H4 (cell line): Measurements from ENCODE around the gene IL32. TPM values are rescaled to one million over a fixed set of nuclear protein-coding genes. Genes with fewer than 3 reads are reported as not detected.

Source experiments
- DNase-seq: peaks from one replicate; pipeline ENCODE4 v3.0.0-alpha.2; 2015; ENCODE audit warnings: low spot score
- total RNA-seq: library from RNA; depleted of rRNA; stranded (reverse); fragments of >200 nt; shearing (Covaris generic); gene quantifications from 2 replicates; pipeline ENCODE4 v1.2.3, GENCODE V29; 2014; rRNA removed

Gene IL32, protein sequence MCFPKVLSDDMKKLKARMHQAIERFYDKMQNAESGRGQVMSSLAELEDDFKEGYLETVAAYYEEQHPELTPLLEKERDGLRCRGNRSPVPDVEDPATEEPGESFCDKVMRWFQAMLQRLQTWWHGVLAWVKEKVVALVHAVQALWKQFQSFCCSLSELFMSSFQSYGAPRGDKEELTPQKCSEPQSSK
- 15.8 and 24.1 TPM in 2 replicates for total RNA-seq

DNA sequence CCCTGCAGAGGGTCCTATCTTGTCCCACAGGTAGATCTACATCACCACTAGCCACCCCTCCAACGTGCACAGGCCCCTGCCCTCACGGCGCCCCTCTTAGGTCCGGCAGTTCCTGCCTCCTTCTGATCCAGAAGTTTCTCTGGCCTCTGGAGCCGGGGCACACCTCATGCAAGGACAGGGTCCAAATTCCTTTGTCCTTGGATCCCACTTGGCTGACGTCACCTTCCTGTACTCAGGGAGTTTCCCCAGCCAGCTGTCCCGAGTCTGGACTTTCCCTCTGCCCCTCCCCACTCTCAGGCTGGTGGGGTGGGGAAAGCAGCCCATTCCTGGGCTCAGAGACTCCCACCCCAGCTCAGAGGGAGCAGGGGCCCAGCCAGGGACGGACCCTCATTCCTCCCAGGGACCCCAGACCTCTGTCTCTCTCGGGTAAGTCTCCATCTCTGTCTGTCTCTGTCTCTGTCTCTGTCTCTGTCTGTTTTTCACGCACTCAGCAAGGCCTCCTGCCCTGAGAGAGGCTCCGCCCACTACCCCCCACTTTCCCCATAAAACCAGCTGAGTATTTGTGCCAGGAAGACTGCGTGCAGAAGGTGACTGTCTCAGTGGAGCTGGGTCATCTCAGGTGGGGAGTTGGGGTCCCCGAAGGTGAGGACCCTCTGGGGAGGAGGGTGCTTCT lies at the start of gene IL32:
TSS of gene IL32 (plus strand) at position 572 of the 673 bp plus-strand sequence. CDS start 172 bp downstream, outside the sequence.
- DNase-seq = peak; percentile 69

DNA sequence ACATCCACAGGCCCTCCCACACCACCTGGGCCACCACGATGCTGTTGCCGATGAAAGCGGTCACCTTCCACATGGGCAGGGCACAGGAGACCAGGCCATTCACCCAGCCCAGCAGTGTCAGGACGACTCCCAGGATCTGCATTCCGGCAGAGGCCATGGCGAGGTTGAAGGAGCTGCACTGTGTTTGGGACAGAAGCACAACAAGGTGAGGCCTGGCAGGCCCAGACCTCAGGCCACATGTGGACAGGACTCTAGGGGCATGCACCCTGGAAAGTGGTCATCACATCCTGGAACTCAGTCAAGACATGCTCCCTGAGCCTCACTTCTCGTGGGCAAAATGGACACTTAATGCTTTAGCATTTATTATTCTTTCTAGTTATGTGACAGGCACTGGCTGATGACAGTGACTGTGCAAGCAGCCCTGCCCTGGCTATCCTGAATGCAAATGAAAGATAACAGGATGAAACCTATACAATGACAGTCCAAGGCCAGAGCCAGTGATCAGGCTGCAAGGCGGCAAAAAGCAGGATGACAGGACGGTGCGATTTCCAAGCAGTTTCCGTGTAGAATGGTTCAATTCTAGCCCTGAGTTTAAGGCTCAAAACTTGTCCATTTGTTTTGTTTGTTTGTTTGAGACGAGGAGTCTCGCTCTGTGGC lies 49.4 kb upstream of the IL32 start:
- DNase-seq = no peak

DNA sequence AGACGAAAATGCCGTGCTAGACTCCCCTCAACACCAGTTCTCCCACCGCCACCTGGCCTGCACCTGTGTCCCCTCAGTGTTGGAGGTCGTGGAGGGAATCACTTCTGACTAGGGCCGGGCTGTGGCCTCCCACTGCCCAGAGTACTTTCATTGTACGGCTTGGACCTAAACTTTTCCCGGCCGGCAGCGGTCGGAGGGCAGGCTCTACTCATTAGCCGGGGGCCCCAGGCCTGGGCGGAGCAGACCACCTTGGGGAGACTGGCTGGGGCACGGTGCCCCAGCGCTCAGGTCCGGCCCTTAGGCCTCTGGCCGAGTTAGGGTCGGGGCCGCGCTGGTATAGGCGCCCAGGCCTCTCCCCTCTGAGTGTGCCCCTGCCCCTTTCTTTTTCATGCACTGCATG lies 48.1 kb upstream of the IL32 start:
- no peak for DNase-seq

DNA sequence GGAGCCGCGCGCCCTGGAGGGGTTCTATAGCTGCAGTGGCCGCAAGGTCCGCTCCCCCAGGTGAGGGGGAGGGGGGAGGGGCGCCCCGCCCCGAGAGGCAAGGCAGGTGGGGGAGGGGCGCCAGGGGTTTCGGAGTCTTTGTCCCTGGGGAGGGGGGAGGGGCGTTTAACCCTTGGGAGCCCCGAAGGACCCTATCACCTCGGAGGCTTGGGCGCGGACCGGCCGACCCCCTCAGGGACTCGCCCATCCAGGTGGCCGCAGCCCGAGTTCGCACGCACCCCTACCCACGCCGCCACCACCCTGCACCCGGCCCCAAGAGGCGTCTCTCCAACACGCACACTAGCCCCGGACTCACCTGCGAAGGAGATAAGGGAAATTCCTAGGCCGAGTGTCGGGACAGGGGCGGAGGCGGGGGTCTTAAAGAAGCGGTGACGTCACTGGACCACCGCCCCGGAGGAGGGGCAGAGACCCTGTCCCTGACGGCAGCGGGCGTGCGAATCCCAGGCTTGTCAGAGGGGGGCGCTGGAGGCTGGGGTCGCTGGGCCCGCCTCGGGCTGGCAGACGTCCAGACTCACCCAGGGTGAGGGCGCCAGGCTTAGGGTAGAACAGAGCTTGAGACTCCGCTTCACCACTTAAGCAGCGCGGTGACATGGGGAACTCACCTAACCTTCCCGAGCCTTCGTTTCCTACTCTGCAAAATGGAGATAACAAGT lies 47.5 kb upstream of the IL32 start, which contains the start of gene CLDN6:
TSS of gene CLDN6 (minus strand) at position 390 of the 713 bp plus-strand sequence. CDS start 2,162 bp downstream, outside the sequence.
- DNase-seq = no peak

DNA sequence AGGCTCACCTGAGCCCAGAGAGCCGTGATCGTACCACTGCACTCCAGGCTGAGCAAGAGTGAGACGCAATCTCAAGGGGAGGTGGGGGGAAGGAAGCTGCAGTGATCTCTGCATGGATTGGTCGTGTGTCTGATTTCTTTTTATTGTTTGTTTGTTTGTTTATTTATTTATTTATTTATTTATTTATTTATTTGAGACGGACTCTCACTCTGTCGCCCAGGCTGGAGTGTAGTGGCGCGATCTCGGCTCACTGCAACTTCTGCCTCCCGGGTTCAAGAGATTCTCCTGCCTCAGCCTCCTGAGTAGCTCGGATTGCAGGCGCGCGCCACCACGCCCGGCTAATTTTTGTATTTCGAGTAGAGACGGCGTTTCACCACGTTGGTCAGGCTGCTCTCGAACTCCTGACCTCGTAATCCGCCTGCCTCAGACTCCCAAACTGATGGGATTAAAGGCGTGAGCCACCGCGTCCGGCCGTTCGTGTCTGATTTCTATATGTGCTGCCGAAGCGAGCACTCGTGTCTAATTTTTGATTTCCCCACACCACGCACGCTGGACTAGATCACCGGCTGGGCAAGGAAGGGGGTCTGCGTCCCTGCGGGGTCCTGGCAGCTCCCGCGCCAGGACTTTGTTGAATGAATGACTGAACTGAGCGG lies 45.7 kb upstream of the IL32 start:
- no peak for DNase-seq

DNA sequence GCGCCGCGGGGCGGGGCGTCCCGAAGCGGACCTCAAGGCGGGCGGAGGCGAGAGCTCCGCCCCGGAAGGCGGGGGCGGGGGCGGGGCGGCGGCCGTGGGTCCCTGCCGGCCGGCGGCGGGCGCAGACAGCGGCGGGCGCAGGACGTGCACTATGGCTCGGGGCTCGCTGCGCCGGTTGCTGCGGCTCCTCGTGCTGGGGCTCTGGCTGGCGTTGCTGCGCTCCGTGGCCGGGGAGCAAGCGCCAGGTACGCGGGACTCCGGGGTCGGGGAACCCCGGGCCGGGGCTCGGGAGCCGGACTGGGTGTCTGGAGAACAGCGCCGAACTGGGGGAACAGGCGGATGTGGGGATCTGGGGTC lies 45.2 kb upstream of the IL32 start, which contains the start of gene TNFRSF12A:
TSS of gene TNFRSF12A (plus strand) at position 122 of the 357 bp plus-strand sequence. CDS start at position 152, 30 bp downstream.
- DNase-seq = peak; percentile 63

DNA sequence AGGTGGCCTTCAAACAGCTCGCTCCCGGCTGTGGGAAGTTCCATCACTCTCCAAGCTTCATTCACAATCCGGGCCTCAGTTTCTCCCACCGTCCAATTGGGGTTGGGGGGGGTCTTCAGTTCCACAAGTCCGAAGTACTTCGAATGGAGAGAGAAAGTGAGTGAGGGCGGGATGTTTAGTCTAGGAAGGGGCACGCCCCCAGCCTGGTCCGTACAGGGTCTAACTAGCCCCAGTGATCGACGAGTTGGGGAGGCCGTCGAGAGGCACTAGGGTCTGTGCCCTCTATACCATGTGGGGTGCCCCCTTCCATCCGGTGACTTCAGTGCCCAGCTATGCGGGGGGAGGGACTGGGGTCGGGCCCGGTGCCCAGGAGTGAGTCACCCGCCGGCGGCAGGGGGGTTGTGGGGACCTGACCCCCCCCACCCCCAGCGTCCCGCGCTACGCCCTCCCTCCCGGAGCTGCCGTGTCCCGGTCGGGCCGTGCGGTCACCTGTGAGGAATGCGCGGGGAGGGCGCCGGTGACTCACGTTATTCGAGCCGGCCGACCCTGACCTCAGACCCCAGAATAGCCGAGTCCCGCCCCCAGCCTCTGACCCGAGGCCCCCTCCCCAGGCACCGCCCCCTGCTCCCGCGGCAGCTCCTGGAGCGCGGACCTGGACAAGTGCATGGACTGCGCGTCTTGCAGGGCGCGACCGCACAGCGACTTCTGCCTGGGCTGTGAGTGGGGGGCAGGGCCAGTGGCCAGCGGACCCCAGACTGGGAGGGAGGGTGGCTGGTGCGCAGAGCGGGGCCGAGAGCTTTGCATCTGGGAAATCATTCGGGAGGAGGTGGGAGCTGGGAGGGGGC lies 44.6 kb upstream of the IL32 start:
- peak; percentile 89 for DNase-seq

DNA sequence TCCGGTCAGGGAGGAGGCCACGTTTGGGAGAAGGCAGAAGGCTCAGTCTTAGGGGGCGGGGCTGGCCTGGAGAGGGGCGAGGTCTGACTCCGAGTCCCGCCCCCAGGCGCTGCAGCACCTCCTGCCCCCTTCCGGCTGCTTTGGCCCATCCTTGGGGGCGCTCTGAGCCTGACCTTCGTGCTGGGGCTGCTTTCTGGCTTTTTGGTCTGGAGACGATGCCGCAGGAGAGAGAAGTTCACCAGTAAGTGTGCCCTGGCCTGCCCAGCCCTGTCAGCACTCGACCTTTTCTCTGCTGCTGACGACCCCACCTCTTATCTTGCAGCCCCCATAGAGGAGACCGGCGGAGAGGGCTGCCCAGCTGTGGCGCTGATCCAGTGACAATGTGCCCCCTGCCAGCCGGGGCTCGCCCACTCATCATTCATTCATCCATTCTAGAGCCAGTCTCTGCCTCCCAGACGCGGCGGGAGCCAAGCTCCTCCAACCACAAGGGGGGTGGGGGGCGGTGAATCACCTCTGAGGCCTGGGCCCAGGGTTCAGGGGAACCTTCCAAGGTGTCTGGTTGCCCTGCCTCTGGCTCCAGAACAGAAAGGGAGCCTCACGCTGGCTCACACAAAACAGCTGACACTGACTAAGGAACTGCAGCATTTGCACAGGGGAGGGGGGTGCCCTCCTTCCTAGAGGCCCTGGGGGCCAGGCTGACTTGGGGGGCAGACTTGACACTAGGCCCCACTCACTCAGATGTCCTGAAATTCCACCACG lies 43.8 kb upstream of the IL32 start:
- DNase-seq = peak; percentile 85

DNA sequence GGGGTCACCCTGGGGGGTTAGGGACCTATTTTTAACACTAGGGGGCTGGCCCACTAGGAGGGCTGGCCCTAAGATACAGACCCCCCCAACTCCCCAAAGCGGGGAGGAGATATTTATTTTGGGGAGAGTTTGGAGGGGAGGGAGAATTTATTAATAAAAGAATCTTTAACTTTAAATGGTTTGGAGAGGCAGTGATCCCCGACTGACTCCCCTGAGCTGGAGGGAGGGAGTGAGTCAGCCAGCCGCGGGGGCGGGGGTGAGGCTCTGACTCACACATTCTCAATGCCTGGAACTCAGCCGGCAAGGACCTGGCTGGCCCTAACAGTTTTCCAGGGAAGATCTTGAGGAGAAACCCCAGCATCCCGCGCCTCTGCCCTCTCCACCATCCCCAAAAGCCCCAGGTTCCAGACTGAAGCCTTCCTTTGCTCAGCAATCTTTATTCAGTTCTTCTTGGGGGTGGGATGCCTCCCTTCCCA lies 43.2 kb upstream of the IL32 start:
- DNase-seq = peak; percentile 92

DNA sequence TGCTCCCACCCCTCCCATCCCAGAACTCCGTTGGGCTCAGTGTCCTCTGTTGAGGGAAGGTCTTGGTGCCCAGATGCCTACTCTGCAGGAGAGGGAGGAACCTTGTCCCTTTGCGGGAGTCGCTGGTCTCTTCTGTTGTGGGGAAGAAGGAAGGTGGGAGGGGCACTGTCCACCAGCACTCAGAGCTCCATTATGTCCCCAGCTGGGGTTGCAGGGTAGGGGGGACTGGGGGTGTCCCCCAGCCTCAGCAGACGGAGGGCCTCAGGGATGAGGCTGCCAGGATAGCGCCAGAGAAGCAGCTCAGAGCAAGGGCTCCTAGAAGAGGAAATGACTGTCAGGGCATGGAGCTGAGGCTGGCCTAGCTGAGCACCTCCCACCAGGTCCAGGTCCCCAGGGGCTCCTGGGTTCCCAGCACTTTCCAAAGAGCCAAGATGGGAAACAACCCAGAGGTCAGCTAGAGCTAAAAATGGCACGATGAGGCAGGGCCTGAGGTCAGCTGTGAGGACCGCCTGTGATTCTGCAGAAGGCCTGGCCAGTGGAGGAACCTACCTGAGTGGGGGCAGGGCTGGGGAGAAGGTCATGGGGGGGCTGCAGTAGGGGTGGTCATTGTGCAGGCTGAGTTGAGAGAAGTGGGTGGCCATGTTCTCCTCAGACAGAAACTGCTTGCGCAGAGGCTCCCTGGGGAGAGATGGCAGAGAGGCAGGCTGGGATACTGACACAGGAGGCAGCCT lies 42.6 kb upstream of the IL32 start:
- DNase-seq = peak; percentile 39

DNA sequence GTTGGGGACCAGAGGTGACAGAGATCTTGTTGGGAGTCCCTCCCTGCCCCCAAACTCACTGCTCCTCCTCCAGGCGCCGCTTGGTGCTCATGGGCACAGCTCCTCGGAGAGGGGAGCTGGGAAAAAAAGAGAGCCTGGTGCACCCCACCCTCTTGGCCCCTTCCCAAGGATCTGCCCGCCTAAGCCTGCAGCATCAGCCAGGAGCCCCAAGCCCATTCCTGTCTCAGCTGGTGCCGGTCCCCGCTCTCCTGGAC lies 42.1 kb upstream of the IL32 start:
- peak; percentile 89 for DNase-seq

DNA sequence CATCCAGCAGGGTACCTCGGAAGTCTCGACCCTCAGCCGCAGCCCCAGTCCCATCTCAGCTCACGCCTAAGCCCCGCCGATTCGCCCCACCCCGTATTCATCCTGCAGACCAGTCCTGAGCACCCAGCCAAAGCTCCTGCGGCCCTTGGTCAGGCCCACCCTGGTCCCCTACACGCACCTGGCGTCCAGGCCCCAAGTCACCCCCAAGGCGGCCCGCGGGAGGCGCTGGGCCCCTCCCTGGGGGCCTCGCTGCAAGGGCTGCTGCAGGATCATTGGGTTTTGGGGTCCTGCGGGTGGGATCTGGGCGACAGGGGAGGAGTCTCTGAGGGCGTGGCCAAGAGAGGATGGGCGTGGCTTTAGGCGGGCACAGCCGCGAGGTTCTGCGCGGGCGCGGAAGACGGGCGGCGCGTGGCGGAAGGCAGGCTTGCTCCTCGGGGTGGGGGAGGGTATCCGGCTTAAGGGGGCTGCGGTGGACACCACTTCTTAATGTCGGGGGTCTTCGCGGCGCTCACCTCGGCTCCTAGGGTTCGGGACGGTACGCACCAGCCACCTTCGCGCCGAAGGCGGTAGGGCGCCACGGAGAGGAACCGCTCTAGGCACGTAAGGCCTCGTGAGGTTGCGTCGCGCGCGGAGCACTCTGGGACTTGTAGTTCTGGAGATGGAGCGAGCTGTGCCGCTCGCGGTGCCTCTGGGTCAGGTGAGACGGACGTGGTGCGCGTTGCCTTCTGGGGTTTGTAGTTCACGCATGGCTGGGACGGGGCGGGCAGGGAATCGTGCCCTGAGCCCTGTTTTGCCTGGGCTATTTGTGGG lies 41.6 kb upstream of the IL32 start, which contains the start of the genes HCFC1R1 and THOC6:
TSS of gene HCFC1R1 (minus strand) at position 274 of the 810 bp plus-strand sequence. CDS start at position 273, 1 bp downstream.
TSS of gene THOC6 (plus strand) at position 367 of the 810 bp plus-strand sequence. CDS start at position 659, 292 bp downstream.
- DNase-seq = peak; percentile 99

DNA sequence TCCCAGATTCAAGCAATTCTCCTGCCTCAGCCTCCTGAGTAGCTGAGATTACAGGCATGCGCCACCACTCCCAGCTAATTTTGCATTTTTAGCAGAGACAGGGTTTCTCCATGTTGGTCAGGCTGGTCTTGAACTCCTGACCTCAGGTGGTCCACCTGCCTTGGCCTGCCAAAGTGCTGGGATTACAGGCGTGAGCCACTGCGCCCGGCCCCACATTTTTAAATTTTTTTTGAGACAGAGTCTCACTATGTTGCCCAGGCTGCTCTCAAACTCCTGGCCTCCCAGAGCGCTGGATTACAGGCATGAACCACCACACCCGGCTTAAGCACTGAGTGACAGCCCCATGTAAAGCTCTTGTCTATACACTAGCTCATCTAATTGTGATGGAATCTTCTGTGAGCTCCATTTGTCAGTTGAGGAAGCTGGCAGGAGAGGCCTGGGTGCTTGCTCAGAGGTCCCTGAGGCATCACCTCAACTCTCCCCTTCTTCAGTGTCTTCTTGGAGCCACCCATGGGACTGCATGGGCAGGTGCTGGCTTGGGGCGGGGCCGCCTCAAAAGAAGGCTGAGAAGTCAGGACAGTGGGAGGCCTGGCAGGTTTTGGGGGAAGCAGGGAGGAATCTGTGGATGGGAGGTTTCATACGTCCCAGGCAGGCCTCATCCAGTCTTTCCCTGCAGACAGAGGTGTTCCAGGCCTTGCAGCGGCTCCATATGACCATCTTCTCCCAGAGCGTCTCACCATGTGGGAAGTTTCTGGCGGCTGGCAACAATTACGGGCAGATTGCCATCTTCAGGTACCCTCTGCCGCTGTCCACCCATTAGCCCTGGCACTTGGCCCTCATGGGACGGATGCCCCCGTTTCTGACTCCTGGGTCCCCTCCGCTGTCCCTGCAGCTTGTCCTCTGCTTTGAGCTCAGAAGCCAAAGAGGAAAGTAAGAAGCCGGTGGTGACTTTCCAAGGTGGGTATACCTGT lies 40.1 kb upstream of the IL32 start:
- no peak for DNase-seq

DNA sequence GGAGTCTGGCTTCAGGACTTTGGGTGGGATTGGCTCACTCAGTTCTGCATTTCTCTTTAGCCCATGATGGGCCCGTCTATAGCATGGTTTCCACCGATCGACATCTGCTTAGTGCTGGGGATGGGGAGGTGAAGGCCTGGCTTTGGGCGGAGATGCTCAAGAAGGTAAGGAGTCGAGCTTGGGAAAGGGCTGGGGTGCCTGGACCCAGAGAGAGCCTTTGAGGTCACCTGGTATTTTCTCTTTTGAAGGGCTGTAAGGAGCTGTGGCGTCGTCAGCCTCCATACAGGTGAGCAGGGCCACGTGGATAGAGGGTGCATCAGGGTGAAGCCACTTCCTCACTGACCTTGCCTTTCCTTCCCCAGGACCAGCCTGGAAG lies 39.4 kb upstream of the IL32 start:
- DNase-seq = no peak

DNA sequence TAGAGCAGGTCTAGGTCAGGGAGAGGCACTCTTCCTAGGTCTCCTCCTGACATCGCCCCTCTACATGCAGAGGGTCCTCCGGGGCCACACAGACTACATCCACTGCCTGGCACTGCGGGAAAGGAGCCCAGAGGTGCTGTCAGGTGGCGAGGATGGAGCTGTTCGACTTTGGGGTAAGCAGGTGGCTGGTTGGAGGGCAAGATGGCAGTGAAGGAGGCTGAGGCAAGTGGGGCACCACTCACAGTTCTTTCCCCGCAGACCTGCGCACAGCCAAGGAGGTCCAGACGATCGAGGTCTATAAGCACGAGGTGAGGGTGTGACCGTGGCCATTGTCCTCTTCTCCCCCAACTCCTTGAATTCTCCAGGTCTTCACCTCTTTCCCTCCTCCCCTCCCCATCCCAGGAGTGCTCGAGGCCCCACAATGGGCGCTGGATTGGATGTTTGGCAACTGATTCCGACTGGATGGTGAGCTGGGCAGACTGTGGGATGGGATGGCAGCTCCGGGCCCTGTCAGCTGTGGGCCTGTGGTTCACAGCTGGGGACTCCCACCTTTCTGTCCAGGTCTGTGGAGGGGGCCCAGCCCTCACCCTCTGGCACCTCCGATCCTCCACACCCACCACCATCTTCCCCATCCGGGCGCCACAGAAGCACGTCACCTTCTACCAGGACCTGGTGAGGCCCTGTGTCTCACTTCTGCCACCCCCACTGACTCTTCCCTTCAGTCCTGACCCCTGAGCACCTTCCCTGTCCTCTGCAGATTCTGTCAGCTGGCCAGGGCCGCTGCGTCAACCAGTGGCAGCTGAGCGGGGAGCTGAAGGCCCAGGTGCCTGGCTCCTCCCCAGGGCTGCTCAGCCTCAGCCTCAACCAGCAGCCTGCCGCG lies 38.6 kb upstream of the IL32 start:
- no peak for DNase-seq

DNA sequence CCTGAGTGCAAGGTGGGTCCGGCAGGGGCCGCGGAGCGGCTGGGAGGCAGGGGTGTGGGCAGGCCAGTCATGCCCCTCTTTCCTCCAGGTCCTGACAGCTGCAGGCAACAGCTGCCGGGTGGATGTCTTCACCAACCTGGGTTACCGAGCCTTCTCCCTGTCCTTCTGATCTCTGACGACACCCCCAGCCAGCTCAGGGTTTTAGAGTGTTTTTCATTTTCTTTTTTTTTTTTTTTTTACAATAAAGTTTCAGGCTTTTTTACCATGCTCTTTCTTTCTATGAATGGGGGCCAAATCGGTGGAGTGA lies 38.0 kb upstream of the IL32 start:
- DNase-seq = no peak
